HL-60 (cell line): Measurements from ENCODE around the gene ZBTB46.

Source experiments
- CTCF ChIP-seq: IDR thresholded peaks from one replicate; pipeline ENCODE4 v1.5.1; 2011; ENCODE audit warnings: low read length, control low read depth, inconsistent platforms; ENCODE audit not compliant: insufficient read depth
- GABPA ChIP-seq: IDR thresholded peaks from 2 replicates; pipeline ENCODE4 v1.6.1; 2012; ENCODE audit warnings: low read depth
- POLR2AphosphoS5 ChIP-seq: IDR thresholded peaks from 2 replicates; pipeline ENCODE4 v1.6.1; 2012; ENCODE audit warnings: low read depth
- REST ChIP-seq: IDR thresholded peaks from 2 replicates; pipeline ENCODE4 v1.6.1; 2012; ENCODE audit warnings: low read depth; ENCODE audit not compliant: insufficient replicate concordance
- SPI1 ChIP-seq: IDR thresholded peaks from 2 replicates; pipeline ENCODE4 v1.6.1; 2012; ENCODE audit warnings: low read depth, mild to moderate bottlenecking, borderline replicate concordance

- TF ChIP-seq CTCF: no peak
- TF ChIP-seq POLR2AphosphoS5: no peak; the same call in 1 of the 2 replicates
- no peak for TF ChIP-seq REST
- TF ChIP-seq GABPA: no peak
- no peak for TF ChIP-seq SPI1
Observed at GRCh38 chr20:63703976-63704748, 126.9 kb downstream of the ZBTB46 start.
